NCI-H2227 (cell line): Measurements from ENCODE around the gene ZNF79.

Source experiments
- DNase-seq: peaks from one replicate; lab custom pipeline; 2025; ENCODE audit not compliant: unreplicated experiment; lab: John Stamatoyannopoulos, UW

ZNF79 gene

DNA sequence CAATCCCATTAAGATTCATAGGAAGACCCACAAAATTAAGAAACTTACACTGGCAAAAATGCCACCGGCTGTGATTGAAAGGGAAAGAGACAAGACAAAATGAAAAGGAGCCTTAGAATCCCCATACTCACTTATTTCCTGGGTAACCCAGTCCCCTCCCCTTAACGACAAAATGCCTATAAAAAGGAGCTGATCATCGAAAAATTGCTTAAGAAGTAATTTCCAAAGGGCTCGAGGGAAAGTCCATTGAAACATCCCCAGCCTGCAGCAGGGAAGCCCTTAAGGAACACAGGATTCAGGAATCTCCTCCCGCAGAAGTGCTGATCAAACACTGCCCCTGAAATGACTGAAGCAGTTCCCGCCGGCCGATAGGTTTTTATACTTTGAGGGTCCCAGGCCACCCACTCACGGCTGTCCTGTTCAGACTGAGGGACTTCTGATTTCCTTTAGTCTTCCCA is 677 bp upstream of the ZNF79 start:
- DNase-seq: no peak

DNA sequence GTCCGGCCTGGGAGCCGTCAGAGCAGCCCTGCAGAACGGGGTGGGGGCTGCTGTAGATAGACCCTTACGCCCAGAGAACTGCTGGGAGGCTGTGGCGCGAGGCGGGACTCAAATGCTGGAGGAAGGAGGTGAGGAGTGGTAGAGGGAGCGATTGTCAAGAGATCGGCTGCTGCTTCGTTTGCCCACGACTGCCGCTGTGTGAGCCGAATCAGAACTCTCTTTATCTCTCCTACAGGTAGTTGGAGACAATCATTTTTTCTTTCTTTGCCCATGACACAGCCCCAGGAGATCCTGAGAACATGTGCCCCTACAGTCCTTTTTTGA is 456 bp downstream of the ZNF79 start:
- no peak for DNase-seq

DNA sequence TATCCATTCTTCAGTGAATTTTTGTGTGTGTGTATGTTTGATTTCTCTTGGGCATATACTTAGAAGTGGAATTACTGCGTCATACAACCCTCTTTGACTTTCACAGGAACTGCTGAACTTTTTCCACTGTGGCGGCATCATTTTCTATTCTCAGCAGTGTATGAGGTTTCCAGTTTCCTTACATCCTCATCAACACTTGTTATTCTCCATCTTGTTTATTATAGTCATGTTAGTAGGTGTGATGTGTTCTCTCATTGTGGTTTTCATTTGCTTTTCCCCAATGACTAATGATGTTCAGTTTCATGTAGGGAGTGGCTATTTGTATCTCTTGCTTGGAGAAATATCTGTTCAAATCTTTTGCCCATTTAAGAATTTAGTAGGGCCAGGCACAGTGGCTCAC is 2.6 kb downstream of the ZNF79 start:
- DNase-seq: no peak

DNA sequence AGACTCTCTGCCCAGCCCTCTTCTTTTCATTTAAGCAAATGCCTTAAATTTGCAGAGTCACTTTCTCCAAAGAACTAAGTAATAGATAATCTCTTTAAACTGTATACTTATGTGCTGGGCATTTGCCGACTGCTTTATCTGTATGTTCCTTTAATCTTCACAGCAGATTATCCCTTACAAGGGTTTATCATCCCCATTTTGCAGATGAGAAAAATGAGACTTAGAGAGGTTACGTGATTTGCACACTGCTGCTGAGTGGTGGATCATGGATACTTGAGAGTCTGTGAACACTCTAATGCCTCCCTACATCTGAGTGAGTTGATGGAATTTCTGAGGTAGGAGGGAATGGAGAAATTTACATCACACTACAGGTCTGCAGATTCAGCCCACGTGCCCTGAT is 4.2 kb downstream of the ZNF79 start:
- DNase-seq: no peak

DNA sequence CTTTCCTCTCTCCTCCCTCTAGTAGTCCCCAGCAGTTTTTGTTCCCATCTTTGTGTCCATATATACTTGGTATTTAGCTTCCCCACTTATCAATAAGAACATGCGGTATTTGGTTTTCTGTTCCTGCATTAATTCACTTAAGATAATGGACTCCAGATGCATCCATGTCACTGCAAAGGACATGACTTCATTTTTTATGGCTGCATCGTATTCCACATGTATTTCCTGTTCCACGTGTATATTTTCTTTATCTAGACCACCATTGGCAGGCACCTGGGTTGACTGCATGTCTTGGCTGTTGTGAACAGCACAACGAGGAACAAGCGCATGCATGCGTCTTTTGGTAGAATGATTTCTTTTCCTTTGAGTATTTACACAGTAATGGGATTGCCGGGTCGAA is 6.2 kb downstream of the ZNF79 start:
- no peak for DNase-seq

GRCh38 chr9:127437497-127438264 is 13.5 kb downstream of the ZNF79 start:
- DNase-seq: no peak

GRCh38 chr9:127438394-127438793 is 14.2 kb downstream of the ZNF79 start:
- DNase-seq: no peak

- DNase-seq: no peak
Measured at GRCh38 chr9:127444283-127444920, 20.2 kb downstream of the ZNF79 start.

GRCh38 chr9:127444921-127445850 is 21.0 kb downstream of the ZNF79 start:
- no peak for DNase-seq

- DNase-seq: no peak
Measured at GRCh38 chr9:127445851-127446712, 21.9 kb downstream of the ZNF79 start.

GRCh38 chr9:127446713-127447415 is 22.7 kb downstream of the ZNF79 start:
- DNase-seq: no peak

DNA sequence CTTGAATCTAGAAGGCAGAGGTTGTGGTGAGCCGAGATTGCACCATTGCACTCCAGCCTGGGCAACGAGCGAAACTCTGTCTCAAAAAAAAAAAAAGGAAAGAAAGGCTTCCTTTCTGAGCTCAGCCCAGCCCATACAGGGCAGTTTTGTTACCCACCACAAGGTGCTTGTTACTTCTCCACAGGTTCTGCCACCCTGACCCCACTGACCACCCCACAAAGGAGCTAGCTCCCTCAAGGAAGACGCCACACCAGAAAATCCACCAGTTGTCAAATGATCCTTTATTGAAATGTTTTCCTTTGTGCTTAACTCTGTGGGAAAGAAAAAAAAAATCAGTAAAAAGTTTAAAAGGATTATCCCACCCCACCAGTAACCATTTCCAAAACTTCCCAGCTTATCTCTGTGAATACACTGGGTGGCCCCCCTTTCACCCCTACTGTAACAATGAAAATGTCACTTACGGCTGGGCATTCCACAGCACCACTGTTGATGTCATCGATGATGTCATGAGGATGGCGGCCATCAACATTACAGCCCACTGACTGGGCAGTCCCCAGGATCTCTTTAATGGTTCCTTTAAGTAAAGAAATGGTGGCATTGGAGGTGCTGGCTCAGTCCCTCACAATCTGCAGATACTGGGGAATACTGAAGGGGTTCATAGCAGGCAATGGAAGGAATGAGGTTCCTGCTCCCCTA is 23.4 kb downstream of the ZNF79 start:
- no peak for DNase-seq

DNA sequence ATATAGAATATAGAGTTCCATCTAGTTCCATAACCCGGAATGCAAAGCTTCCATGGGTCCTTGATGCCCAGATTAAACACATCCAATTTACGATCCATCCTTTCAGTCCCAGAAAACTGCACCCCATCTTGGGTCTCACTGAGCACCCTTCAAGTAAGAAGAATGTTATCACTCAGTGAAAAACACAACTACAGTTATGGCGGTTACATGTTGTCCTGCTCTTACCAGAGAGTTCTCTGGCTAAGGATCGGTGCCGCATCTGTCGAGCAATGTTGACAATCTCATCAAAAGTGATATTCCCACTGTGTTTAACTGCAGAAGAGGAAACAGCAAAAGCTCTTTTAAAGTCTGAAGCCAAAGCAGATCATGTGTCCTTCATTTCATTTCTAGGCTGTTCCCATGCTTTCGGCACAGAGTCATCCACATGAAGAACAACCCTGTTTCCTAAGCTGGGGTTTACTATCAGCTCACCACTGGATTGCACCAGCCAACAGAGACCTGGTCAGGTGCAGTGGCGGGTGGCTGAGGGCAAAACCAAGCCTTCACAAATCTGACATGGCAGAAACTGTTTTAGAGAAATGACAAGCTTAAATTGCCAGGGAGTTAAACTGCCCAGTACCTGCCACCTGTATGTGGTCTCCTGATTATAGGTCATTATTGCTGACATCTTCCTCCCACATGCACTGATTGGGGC is 24.1 kb downstream of the ZNF79 start:
- DNase-seq: no peak

DNA sequence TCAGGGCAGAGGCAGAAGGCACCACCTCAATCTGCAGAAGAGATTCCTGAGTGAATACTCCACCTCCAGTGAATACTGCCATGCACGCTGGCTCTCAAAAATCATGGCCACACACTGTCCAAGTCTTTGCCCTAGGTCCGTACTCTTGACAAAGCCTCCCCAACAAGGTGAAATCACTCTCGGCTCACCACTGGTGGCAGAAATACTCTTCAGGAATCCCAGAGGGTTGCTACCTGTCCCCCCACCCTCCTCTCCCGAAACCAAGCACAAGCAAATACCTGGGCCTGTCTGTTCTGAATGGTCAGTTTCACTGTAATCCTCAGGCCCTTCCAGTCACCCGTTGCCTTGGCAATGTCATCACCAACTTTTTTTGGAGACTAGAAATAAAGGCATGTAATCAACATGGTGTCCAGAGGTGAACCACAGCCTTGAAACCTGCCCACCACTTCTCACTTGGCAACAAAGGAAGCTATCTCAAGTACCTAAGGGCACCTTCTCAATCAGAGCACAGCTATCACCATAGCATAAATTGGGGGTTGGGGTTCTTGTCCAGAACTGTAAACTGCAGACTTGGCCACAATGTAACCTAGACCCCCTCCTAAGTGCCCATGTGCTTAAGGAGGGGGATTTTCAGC is 25.3 kb downstream of the ZNF79 start:
- no peak for DNase-seq

- DNase-seq: no peak
Measured at GRCh38 chr9:127450243-127450760, 26.1 kb downstream of the ZNF79 start.

GRCh38 chr9:127450830-127451607 is 26.8 kb downstream of the ZNF79 start, which contains the start of the genes LRSAM1 and RPL12:
LRSAM1 (plus strand) TSS chr9:127451510; CDS start chr9:127454528, 3,018 bp downstream.
RPL12 (minus strand) TSS chr9:127451406; CDS start chr9:127451317, 89 bp downstream.
- DNase-seq: peak; percentile 95

DNA sequence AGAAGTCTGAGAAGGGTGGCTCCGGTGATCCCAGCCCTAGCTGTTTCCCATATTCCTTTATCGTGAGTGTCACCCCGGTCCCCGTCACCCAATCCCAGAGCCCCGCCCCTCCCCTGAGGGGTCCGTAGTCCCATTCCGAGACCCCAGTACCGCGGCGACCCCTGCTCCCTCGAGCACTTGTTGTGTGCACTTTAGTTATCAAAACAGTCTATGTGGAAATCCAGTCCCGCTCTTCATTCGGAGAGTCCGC is 27.4 kb downstream of the ZNF79 start:
- no peak for DNase-seq
